Tibial nerve (tissue), 4 donors: ENCODE results near the gene SPATC1L. TPM values are rescaled to one million over a fixed set of nuclear protein-coding genes. Genes with fewer than 3 reads are reported as not detected.

ENCODE experiments used
- DNase-seq, 2 donors: peaks; one replicate each; pipeline ENCODE4 v3.0.0-alpha.2; 2019; ENCODE audit warnings: low spot score in 2 of 2
- H3K27ac ChIP-seq, 4 donors: fragments of 200-600 bp; sonication (generic) in 3 of 4; one replicate each; pipeline ENCODE4 v1.5.1; 2017 to 2019; ENCODE audit warnings: mild to moderate bottlenecking in 1 of 4
- H3K27me3 ChIP-seq, 2 donors: fragments of 200-600 bp; sonication (generic) in 1 of 2; one replicate each; pipeline versions ENCODE4 v1.5.1 to v1.6.0; 2017 to 2019
- H3K36me3 ChIP-seq, 3 donors: fragments of 200-600 bp; sonication (generic); one replicate each; pipeline ENCODE4 v1.5.1; 2018 to 2019
- H3K4me1 ChIP-seq, 4 donors: fragments of 200-600 bp; sonication (generic) in 3 of 4; one replicate each; pipeline ENCODE4 v1.5.1; 2017 to 2019
- H3K4me3 ChIP-seq, 4 donors: fragments of 200-600 bp; sonication (generic) in 3 of 4; one replicate each; pipeline ENCODE4 v1.5.1; 2017 to 2019; ENCODE audit warnings: mild to moderate bottlenecking in 1 of 4, moderate library complexity in 1 of 4
- H3K9me3 ChIP-seq, 4 donors: fragments of 200-600 bp; sonication (generic) in 3 of 4; one replicate each; pipeline ENCODE4 v1.5.1; 2017 to 2019
- EP300 ChIP-seq, 2 donors: sonication (generic); formaldehyde crosslinking; IDR thresholded peaks; one replicate each; pipeline ENCODE4 v1.6.1; 2017; ENCODE audit warnings: antibody characterized with exemption in 2 of 2, mild to moderate bottlenecking in 1 of 2
- POLR2A ChIP-seq, 2 donors: fragments of 450-650 bp; IDR thresholded peaks; one replicate each; pipeline ENCODE4 v1.6.1; 2017; ENCODE audit warnings: antibody characterized with exemption in 2 of 2, mild to moderate bottlenecking in 2 of 2, moderate library complexity in 2 of 2
- WGBS, 2 donors: methylation state at CpG; one replicate each; pipeline ENCODE4 v1.1.5; 2018; 5-methylcytosine and 5-hydroxymethylcytosine counted together
- total RNA-seq, 4 donors: library from RNA; depleted of rRNA; stranded (reverse); fragments of >200 nt; gene quantifications; one replicate each; pipeline ENCODE4 v1.1.0, GENCODE V29; 2016
- TF ChIP-seq, protein P1 (sequence below), 5 experiments: fragments of 200-600 bp in 3 of 5; fragments of 450-650 bp in 2 of 5; sonication (generic) in 3 of 5; IDR thresholded peaks; one replicate each; pipeline ENCODE4 v1.5.1; 2016 to 2019; ENCODE audit warnings: antibody characterized with exemption in 5 of 5, mild to moderate bottlenecking in 3 of 5, moderate library complexity in 2 of 5

The SPATC1L gene
- 10 to 100 TPM in 1 of 4 donors, 1 to 10 TPM in 3; 4.5 to 12.9 (median 8.0) TPM for total RNA-seq

DNA sequence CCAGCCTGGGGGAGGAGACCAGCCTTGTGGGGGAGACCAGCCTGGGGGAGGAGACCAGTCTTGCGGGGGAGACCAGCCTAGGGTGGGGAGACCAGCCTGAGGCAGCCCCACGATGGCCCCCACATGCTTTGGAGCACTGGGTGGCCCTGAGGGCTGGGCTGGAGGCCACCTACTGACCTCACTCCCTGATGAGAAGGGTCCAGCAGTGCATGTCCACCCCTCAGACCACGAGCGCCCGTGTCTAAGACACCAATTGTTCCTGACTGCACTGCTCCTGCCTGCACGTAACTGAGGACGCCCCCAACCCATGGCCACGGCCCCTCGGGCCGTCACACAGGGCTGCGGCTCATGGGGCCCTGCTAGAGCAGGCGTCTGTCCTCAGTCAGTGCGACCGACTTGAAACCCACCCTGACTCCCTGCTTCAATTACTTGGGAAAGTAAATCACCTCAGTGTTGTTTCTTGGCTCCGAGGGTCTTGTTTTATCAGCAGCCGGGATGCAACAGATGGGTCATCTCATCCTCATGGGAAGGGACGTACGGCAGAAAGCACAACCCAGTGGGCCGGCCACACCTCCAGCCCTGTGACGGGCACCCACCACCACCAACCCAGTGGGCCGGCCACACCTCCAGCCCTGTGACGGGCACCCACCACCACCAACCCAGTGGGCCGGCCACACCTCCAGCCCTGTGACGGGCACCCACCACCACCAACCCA lies at the start of gene SPATC1L:
Gene SPATC1L, minus strand, starts transcription at position 550 of the 715 bp plus-strand sequence. CDS start 1,643 bp downstream, outside the sequence.
- Histone ChIP-seq H3K27ac (peak within 1 kb of the TSS; percentile 13 to 88 (median 65)), H3K4me3 (peak within 1 kb of the TSS; percentile 46 to 76 (median 54)), H3K4me1 (peaks cover 0 to 6% (median 2%) of the 10 kb centered on the region in 4 donors), H3K27me3 (no peaks in the 10 kb centered on the region), H3K36me3 (peaks cover 0 to under 1% (median 0%) of the 10 kb centered on the region in 3 donors), H3K9me3 (no peaks in the 10 kb centered on the region)
- peak in 1 of 2 donors; percentile 40 for DNase-seq
- TF ChIP-seq EP300 (IDR thresholded peaks at IDR 0.05) (no peak), POLR2A (IDR thresholded peaks at IDR 0.05) (no peak)
- TF ChIP-seq, protein P1, sequence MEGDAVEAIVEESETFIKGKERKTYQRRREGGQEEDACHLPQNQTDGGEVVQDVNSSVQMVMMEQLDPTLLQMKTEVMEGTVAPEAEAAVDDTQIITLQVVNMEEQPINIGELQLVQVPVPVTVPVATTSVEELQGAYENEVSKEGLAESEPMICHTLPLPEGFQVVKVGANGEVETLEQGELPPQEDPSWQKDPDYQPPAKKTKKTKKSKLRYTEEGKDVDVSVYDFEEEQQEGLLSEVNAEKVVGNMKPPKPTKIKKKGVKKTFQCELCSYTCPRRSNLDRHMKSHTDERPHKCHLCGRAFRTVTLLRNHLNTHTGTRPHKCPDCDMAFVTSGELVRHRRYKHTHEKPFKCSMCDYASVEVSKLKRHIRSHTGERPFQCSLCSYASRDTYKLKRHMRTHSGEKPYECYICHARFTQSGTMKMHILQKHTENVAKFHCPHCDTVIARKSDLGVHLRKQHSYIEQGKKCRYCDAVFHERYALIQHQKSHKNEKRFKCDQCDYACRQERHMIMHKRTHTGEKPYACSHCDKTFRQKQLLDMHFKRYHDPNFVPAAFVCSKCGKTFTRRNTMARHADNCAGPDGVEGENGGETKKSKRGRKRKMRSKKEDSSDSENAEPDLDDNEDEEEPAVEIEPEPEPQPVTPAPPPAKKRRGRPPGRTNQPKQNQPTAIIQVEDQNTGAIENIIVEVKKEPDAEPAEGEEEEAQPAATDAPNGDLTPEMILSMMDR (IDR thresholded peaks at IDR 0.05): no peak
- WGBS, 2 donors: 1 to 36% methylated on average over 18 to 20 of the region's 24 CpGs

DNA sequence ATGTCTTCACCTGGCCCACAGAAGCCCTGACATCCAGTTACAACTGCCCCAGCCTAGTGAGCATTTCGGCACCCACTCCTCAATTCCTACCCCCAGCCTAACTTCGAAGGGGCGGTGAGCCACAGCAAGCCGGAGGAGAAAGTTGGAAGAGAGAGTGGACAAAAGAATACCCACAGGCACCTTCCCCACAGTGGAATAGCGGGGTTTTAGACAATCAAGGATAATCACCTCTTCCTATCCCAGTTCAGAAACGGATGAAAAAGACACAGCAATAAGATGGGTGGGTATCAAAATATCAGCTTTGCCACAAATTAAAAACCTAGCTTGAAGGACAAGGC lies 45.6 kb upstream of the SPATC1L start:
- TF ChIP-seq POLR2A (IDR thresholded peaks at IDR 0.05): no peak
- TF ChIP-seq EP300 (IDR thresholded peaks at IDR 0.05): no peak
- TF ChIP-seq, protein P1 (IDR thresholded peaks at IDR 0.05): no peak
- Histone ChIP-seq H3K9me3 (no peaks in the 10 kb centered on the region), H3K4me1 (peaks cover 0 to 38% (median 15%) of the 10 kb centered on the region in 4 donors), H3K36me3 (peaks cover 0 to 26% (median 0%) of the 10 kb centered on the region in 3 donors), H3K27ac (peak overlapping the region in 3 of 4 donors; percentile 76 to 87 (median 80)), H3K27me3 (no peaks in the 10 kb centered on the region), H3K4me3 (peak overlapping the region in 2 of 4 donors; percentile 70 to 72)
- 73 to 81% methylated on average over 6 of the region's 6 CpGs for WGBS, 2 donors
- no peak for DNase-seq

DNA sequence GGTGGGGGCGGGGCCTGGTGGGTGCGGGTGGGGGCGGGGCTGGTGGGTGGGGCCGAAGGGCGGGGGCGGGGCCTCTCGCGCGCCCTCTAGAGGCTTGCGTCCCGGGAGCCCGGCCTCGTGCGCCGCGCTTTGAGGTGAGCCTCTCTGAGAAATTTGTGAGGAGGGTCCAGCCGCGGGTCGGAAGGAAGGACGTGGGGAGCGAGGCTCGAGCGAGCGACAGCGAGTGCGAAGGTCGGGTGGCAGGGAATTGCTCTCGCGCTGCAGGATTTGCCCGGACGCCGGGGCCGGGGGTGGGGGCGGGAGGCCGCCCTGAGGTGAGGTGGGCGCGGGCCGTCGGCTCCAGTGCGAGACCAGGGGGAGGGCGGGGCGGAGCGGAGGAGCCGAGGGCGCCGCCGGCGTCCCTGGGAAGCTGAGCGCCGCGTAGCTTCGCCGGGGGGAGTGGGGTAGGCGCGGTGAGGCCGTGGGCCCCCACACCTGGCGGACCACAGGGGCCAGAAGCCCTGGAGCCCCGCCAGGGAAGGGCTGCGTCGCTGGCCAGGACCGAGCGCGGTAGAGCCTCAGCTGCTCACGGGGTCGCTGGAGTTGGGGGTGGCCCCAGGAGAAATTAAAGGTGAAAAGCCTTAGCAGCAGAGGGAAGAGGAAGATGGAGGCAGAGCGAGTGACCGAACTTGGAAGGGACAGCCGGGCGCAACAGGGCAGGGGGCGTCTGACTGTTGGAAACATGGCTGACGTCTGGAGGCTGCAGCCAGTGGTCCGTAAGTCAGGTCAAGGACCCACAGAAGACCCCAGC lies 45.1 kb upstream of the SPATC1L start:
- DNase-seq: no peak
- 3 to 6% methylated on average over 28 to 42 of the region's 72 CpGs for WGBS, 2 donors
- Histone ChIP-seq H3K4me3 (peak overlapping the region; percentile 68 to 72 (median 70)), H3K9me3 (no peaks in the 10 kb centered on the region), H3K27me3 (no peaks in the 10 kb centered on the region), H3K4me1 (peaks cover 0 to 38% (median 15%) of the 10 kb centered on the region in 4 donors), H3K36me3 (peaks cover 0 to 20% (median 0%) of the 10 kb centered on the region in 3 donors), H3K27ac (peak overlapping the region; percentile 74 to 87 (median 78))
- no peak for TF ChIP-seq POLR2A (IDR thresholded peaks at IDR 0.05)
- TF ChIP-seq, protein P1 (IDR thresholded peaks at IDR 0.05): peak; percentile 25 to 82 (median 74)

DNA sequence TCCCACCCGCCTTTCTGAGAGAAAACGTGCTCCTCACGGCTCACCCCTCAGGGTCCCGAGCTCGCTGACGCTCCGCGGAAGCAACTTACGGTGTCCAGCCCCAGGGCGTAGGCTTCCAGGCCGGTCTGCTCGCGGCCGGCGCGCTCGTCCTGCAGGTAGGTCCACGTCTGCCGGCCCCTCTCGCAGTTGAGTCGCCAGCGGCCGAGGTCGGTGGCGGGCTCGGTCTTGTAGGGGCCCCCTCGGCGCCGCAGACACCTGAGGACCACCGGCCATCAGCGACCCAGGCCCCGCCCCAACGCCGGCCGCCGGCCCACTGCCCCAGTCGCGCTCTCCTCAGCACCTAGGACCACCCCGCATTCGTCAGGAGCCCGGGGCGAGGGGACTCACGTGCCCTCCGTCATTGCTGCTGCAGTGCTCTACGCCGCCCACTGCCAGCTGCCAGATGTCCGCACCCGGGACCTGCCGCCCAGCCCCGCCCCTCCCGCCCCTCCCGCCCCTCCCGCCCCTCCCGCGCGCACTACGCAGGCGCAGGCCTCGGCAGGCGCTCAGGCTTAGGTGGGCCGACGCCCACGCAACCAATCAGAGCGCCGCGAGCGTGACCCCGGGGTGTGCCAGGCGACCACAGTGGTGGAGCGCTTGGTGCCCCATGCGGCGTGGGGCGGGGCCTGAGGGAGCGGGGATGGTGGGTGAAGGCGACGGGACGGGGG lies 44.2 kb upstream of the SPATC1L start, which contains the start of gene LSS:
Gene LSS, minus strand, starts transcription at position 430 of the 707 bp plus-strand sequence. Its CDS starts 29 bp downstream, at position 401.
- Histone ChIP-seq H3K27ac (peak within 1 kb of the TSS; percentile 74 to 92 (median 84)), H3K36me3 (peaks cover 0 to 12% (median 0%) of the 10 kb centered on the region in 3 donors), H3K27me3 (no peaks in the 10 kb centered on the region), H3K9me3 (no peaks in the 10 kb centered on the region), H3K4me3 (peak within 1 kb of the TSS; percentile 69 to 91 (median 76)), H3K4me1 (peaks cover 0 to 38% (median 15%) of the 10 kb centered on the region in 4 donors)
- peak; percentile 91 to 96 for DNase-seq
- TF ChIP-seq POLR2A (IDR thresholded peaks at IDR 0.05) (peak in 1 of 2 donors; percentile 85), EP300 (IDR thresholded peaks at IDR 0.05) (peak in 1 of 2 donors; percentile 87)
- TF ChIP-seq, protein P1 (IDR thresholded peaks at IDR 0.05): no peak
- 0% methylated on average over 22 to 28 of the region's 77 CpGs for WGBS, 2 donors
